Right atrium auricular region (tissue), 2 donors: Measurements from ENCODE around the gene DIABLO. TPM values are rescaled to one million over a fixed set of nuclear protein-coding genes. Genes with fewer than 3 reads are reported as not detected.

Experiments
- DNase-seq: peaks from one replicate; pipeline ENCODE4 v3.0.0-alpha.2; 2019; ENCODE audit warnings: low spot score
- H3K27ac ChIP-seq, 2 donors: fragments of 200-600 bp; sonication (generic); 1 replicate in 1 of 2; 2 replicates in 1 of 2; pipeline ENCODE4 v1.5.1; 2016 to 2019
- H3K27me3 ChIP-seq, 2 donors: fragments of 200-600 bp; sonication (generic); one replicate each; pipeline versions ENCODE4 v1.5.1 to v1.6.0; 2017 to 2019
- H3K36me3 ChIP-seq: fragments of 200-600 bp; sonication (generic); one replicate; pipeline ENCODE4 v1.5.1; 2016
- H3K4me1 ChIP-seq, 2 donors: fragments of 200-600 bp; sonication (generic); one replicate each; pipeline versions ENCODE4 v1.5.1 to v1.6.0; 2017 to 2019
- H3K4me3 ChIP-seq, 2 donors: fragments of 200-600 bp; sonication (generic); 1 replicate in 1 of 2; 2 replicates in 1 of 2; pipeline ENCODE4 v1.5.1; 2017 to 2019; ENCODE audit warnings: mild to moderate bottlenecking in 1 of 2, moderate library complexity in 1 of 2
- H3K9me3 ChIP-seq, 2 donors: fragments of 200-600 bp; sonication (generic); one replicate each; pipeline ENCODE4 v1.5.1; 2019
- CTCF ChIP-seq, 2 donors: fragments of 200-600 bp; sonication (generic); IDR thresholded peaks; one replicate each; pipeline ENCODE4 v1.5.1; 2019; ENCODE audit warnings: antibody characterized with exemption in 2 of 2
- total RNA-seq, 2 donors: library from RNA; depleted of rRNA; stranded (reverse); fragments of >200 nt; gene quantifications; one replicate each; pipeline ENCODE4 v1.1.0, GENCODE V29; 2016

Gene DIABLO
- total RNA-seq, 2 donors from 2014 or later, result 36.9 to 55.0 TPM

DNA sequence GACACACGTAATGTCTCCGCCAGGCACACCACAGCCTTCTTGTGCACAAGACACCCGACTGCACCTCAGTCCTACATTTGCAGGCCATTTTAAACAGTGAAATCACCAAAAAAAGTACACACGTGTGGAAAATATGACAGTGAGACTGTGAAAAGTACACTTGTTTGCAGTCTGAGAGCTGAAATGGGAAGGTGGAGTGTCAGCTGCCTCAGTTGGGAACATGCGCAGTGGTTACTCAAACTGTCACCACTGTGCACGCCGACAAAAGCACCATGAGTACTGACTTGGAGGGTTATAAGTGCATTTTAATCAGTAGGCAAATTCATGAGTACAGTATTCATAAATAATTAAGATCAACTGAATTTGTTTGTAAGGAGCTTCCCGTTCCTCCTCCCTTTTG is 24.7 kb upstream of the DIABLO start:
- no peaks in the 10 kb centered on the region for H3K27me3 ChIP-seq
- H3K36me3 ChIP-seq, result peaks cover 16% of the 10 kb centered on the region
- no peak for DNase-seq
- TF ChIP-seq CTCF (IDR thresholded peaks at IDR 0.05), result no peak
- H3K4me1 ChIP-seq, result no peaks in the 10 kb centered on the region
- no peak overlapping the region for H3K27ac ChIP-seq
- H3K9me3 ChIP-seq, result no peaks in the 10 kb centered on the region
- no peak overlapping the region for H3K4me3 ChIP-seq

GRCh38 chr12:122250047-122250446 is 24.2 kb upstream of the DIABLO start:
- H3K27ac ChIP-seq, result no peak overlapping the region
- peaks cover 16% of the 10 kb centered on the region for H3K36me3 ChIP-seq

GRCh38 chr12:122245553-122245952 is 19.7 kb upstream of the DIABLO start:
- Histone ChIP-seq H3K4me3 (no peak overlapping the region), H3K9me3 (no peaks in the 10 kb centered on the region), H3K27me3 (no peaks in the 10 kb centered on the region), H3K36me3 (peaks cover 46% of the 10 kb centered on the region), H3K4me1 (no peaks in the 10 kb centered on the region), H3K27ac (no peak overlapping the region)
- no peak for DNase-seq
- no peak for TF ChIP-seq CTCF (IDR thresholded peaks at IDR 0.05)

More at GRCh38 chr12:122250047-122250446, 24.2 kb upstream of the DIABLO start:
- no peak for TF ChIP-seq CTCF (IDR thresholded peaks at IDR 0.05)
- no peak for DNase-seq
- H3K4me3 ChIP-seq, result no peak overlapping the region
- H3K9me3 ChIP-seq, result no peaks in the 10 kb centered on the region
- H3K27me3 ChIP-seq, result no peaks in the 10 kb centered on the region
- no peaks in the 10 kb centered on the region for H3K4me1 ChIP-seq

- peaks cover 52% of the 10 kb centered on the region for H3K36me3 ChIP-seq
- no peaks in the 10 kb centered on the region for H3K9me3 ChIP-seq
- DNase-seq, result no peak
- no peak overlapping the region for H3K4me3 ChIP-seq
- no peak overlapping the region for H3K27ac ChIP-seq
- TF ChIP-seq CTCF (IDR thresholded peaks at IDR 0.05), result no peak
- H3K4me1 ChIP-seq, result no peaks in the 10 kb centered on the region
- no peaks in the 10 kb centered on the region for H3K27me3 ChIP-seq
These were observed 18.9 kb upstream of the DIABLO start for GRCh38 chr12:122244565-122245371.

DNA sequence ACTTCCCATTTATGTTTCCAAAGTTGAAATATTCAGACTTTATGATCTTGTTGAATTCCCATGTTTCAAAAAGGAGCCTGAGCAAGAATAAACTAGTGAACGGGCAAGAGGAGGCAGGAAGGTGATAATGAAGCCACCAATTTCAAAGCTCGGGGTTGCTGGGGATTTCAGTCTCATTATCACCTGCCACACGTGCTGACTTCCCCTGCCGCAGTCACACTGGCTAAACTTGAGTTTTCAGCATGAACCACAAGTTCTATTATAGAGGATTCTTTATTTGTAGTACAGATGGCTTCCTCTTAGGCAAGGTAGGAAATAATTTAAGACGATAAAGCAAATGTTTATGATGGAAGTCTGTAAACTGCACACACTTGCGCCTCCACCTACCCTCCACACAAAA is 18.1 kb upstream of the DIABLO start:
- Histone ChIP-seq H3K9me3 (no peaks in the 10 kb centered on the region), H3K4me1 (no peaks in the 10 kb centered on the region), H3K4me3 (no peak overlapping the region), H3K27ac (no peak overlapping the region), H3K27me3 (no peaks in the 10 kb centered on the region), H3K36me3 (peaks cover 50% of the 10 kb centered on the region)
- no peak for DNase-seq
- no peak for TF ChIP-seq CTCF (IDR thresholded peaks at IDR 0.05)

DNA sequence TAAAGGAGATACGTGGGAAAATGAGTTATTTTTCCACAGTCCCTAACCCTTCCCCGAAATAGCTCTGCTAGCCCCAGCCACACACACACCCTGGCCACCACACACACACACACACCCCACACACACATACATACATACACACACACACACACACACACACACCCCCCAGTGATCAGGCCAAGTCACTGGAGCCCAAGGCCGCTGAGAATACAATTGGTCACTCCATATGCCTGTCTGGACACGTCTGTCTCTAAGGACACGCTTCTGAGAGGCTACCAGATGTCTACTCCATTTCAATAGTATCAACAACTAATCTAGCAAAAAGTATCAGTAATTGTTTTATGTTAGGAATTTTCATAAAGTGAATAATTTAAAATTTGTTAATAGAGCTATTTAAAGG is 13.0 kb upstream of the DIABLO start:
- H3K27me3 ChIP-seq, result no peaks in the 10 kb centered on the region
- H3K4me1 ChIP-seq, result no peaks in the 10 kb centered on the region
- no peak for DNase-seq
- no peaks in the 10 kb centered on the region for H3K9me3 ChIP-seq
- no peak for TF ChIP-seq CTCF (IDR thresholded peaks at IDR 0.05)
- no peak overlapping the region for H3K27ac ChIP-seq
- peaks cover 64% of the 10 kb centered on the region for H3K36me3 ChIP-seq
- H3K4me3 ChIP-seq, result no peak overlapping the region
